ENCODE results near the gene SPATA3. TPM values are rescaled to one million over a fixed set of nuclear protein-coding genes. Genes with fewer than 3 reads are reported as not detected.

The SPATA3 gene
- total and polyA plus RNA-seq, 2 of the 13 experiments (the other 11 are each of a cell fraction or from before 2014, with no cell fraction given) = not detected

DNA sequence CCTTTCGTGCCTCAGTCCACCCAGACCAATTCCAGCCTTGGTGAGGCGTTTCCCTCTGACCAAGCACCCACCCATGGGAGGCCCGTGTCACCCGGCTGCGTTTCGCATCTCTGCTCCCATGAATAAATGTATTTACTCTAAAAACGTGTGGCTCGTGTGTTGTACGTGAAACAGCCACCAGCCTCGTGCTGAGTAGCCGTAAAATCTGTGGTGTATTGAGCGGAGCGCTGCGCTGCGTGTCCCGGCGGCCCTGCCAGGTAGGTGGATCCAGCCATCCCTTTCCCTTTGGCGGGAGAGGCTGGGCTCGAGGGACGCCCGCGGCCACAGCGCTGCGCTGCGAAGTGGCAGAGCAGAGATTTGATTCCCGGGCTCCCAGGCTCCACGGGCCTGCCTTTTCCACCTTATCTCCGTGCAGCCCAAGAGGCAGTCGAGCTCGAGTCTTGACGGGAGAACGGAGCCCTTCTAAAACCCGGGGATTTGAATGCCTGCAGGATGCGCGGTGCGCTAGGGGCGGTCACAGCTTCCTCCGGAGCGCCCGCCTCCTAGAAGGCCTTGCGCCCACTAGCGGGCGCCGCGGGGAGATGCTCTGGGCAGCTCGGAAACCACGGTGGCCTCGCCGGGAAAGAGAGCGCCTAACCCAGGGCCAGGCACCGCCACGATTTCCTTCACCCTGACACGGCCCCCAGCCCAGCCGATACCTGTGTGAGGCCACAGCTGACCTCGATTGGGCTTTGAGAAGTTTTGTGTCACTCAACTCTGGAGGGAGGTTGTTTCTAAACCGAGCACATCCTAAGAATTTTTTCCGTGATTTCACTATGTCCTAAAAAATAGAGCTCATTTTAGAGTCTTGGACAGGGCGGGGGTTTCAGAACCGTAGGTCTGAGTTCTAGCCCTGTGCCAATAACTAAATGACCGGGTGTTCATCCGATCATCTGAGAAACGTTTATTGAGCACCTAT lies 56.9 kb downstream of the SPATA3 start (continued):
- TF ChIP-seq, protein P1, sequence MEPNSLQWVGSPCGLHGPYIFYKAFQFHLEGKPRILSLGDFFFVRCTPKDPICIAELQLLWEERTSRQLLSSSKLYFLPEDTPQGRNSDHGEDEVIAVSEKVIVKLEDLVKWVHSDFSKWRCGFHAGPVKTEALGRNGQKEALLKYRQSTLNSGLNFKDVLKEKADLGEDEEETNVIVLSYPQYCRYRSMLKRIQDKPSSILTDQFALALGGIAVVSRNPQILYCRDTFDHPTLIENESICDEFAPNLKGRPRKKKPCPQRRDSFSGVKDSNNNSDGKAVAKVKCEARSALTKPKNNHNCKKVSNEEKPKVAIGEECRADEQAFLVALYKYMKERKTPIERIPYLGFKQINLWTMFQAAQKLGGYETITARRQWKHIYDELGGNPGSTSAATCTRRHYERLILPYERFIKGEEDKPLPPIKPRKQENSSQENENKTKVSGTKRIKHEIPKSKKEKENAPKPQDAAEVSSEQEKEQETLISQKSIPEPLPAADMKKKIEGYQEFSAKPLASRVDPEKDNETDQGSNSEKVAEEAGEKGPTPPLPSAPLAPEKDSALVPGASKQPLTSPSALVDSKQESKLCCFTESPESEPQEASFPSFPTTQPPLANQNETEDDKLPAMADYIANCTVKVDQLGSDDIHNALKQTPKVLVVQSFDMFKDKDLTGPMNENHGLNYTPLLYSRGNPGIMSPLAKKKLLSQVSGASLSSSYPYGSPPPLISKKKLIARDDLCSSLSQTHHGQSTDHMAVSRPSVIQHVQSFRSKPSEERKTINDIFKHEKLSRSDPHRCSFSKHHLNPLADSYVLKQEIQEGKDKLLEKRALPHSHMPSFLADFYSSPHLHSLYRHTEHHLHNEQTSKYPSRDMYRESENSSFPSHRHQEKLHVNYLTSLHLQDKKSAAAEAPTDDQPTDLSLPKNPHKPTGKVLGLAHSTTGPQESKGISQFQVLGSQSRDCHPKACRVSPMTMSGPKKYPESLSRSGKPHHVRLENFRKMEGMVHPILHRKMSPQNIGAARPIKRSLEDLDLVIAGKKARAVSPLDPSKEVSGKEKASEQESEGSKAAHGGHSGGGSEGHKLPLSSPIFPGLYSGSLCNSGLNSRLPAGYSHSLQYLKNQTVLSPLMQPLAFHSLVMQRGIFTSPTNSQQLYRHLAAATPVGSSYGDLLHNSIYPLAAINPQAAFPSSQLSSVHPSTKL (CRISPR knock-in tag; IDR thresholded peaks at IDR 0.05) = peak; percentile 78
- TF ChIP-seq ZFP82 (CRISPR knock-in tag; IDR thresholded peaks at IDR 0.05; ENCODE audit: borderline replicate concordance) = no peak
- no peak for TF ChIP-seq KLF12 (CRISPR knock-in tag; IDR thresholded peaks at IDR 0.05; ENCODE audit: borderline replicate concordance)
- no peak for TF ChIP-seq CBX1 (IDR thresholded peaks at IDR 0.05; ENCODE audit: low read depth)
- TF ChIP-seq, protein P2, sequence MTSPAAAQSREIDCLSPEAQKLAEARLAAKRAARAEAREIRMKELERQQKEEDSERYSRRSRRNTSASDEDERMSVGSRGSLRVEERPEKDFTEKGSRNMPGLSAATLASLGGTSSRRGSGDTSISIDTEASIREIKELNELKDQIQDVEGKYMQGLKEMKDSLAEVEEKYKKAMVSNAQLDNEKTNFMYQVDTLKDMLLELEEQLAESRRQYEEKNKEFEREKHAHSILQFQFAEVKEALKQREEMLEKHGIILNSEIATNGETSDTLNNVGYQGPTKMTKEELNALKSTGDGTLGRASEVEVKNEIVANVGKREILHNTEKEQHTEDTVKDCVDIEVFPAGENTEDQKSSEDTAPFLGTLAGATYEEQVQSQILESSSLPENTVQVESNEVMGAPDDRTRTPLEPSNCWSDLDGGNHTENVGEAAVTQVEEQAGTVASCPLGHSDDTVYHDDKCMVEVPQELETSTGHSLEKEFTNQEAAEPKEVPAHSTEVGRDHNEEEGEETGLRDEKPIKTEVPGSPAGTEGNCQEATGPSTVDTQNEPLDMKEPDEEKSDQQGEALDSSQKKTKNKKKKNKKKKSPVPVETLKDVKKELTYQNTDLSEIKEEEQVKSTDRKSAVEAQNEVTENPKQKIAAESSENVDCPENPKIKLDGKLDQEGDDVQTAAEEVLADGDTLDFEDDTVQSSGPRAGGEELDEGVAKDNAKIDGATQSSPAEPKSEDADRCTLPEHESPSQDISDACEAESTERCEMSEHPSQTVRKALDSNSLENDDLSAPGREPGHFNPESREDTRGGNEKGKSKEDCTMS (CRISPR knock-in tag; conservative IDR thresholded peaks at IDR 0.05) = no peak
- TF ChIP-seq, protein P3, sequence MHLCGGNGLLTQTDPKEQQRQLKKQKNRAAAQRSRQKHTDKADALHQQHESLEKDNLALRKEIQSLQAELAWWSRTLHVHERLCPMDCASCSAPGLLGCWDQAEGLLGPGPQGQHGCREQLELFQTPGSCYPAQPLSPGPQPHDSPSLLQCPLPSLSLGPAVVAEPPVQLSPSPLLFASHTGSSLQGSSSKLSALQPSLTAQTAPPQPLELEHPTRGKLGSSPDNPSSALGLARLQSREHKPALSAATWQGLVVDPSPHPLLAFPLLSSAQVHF (CRISPR knock-in tag; IDR thresholded peaks at IDR 0.05) = peak; percentile 93
- peak; percentile 92; the same call in 1 of the 2 replicates for TF ChIP-seq ZNF567 (CRISPR knock-in tag; IDR thresholded peaks at IDR 0.05; ENCODE audit: borderline replicate concordance)
- TF ChIP-seq KMT2B (CRISPR knock-in tag; IDR thresholded peaks at IDR 0.05) = peak; percentile 67; the same call in 1 of the 2 replicates
- TF ChIP-seq ZNF138 (CRISPR knock-in tag; IDR thresholded peaks at IDR 0.05; ENCODE audit: low read depth) = peak; percentile 86; the same call in 1 of the 2 replicates
- no peak for TF ChIP-seq PHF5A (CRISPR knock-in tag; IDR thresholded peaks at IDR 0.05; ENCODE audit: low read depth, unreplicated experiment)
- TF ChIP-seq EHMT2 (IDR thresholded peaks at IDR 0.05; ENCODE audit: borderline replicate concordance, low read depth, low read length) = 0 out of 2 replicates have a peak, but pooled peaks have one; percentile 9
- peak; percentile 76 for TF ChIP-seq THAP11 (CRISPR knock-in tag; IDR thresholded peaks at IDR 0.05)
- TF ChIP-seq, protein P4, sequence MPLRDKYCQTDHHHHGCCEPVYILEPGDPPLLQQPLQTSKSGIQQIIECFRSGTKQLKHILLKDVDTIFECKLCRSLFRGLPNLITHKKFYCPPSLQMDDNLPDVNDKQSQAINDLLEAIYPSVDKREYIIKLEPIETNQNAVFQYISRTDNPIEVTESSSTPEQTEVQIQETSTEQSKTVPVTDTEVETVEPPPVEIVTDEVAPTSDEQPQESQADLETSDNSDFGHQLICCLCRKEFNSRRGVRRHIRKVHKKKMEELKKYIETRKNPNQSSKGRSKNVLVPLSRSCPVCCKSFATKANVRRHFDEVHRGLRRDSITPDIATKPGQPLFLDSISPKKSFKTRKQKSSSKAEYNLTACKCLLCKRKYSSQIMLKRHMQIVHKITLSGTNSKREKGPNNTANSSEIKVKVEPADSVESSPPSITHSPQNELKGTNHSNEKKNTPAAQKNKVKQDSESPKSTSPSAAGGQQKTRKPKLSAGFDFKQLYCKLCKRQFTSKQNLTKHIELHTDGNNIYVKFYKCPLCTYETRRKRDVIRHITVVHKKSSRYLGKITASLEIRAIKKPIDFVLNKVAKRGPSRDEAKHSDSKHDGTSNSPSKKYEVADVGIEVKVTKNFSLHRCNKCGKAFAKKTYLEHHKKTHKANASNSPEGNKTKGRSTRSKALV (CRISPR knock-in tag; IDR thresholded peaks at IDR 0.05) = 0 out of 2 replicates have a peak, but pooled peaks have one; percentile 74
- TF ChIP-seq CCAR2 (optimal IDR thresholded peaks at IDR 0.05; ENCODE audit: low read depth, low read length) = peak; percentile 77
- no peak for TF ChIP-seq ZFP37 (CRISPR knock-in tag; IDR thresholded peaks at IDR 0.05; ENCODE audit: borderline replicate concordance)
- peak; percentile 87 for TF ChIP-seq ZNF878 (CRISPR knock-in tag; IDR thresholded peaks at IDR 0.05)
- peak; percentile 46; the same call in 1 of the 2 replicates for TF ChIP-seq RXRB (CRISPR knock-in tag; IDR thresholded peaks at IDR 0.05; ENCODE audit: borderline replicate concordance)
- TF ChIP-seq ARNT (IDR thresholded peaks at IDR 0.05) = no peak
- TF ChIP-seq CHD4 (IDR thresholded peaks at IDR 0.05; ENCODE audit: borderline replicate concordance, low read length) = no peak
- TF ChIP-seq NKX3-1 (CRISPR knock-in tag; IDR thresholded peaks at IDR 0.05) = no peak
